Measurements from ENCODE around the gene KCTD2.

DNA sequence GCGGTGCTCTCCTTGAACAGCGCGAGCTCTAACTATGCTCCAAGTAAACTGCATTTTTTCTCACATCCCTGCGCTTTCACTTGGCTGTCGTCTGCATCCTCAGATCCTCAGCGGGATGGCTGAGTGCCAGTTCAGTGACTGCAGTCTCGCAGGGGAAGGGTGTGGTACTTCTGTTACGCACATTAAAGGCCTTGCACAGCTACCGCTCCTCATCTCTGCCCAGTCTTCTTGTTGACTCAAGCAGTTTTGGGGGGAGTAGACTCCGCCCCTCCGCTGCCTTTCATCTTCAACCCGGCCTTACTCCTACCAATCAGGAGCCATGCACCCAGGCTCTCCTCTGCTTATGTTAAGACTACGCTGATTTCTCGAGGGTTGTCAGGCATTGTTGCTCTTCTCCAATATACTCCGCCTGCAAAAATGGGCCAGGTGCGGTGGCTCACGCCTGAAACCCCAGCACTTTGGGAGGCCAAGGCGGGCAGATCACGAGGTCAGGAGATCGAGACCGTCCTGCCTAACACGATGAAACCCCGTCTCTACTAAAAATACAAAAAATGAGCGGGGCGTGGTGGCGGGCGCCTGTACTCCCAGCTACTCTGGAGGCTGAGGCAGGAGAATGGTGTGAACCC lies 10.3 kb upstream of the KCTD2 start:
- no peak for TF ChIP-seq MYC (CRISPR knock-in tag; IDR thresholded peaks at IDR 0.05; ENCODE audit: borderline replicate concordance)
- TF ChIP-seq TOPORS (CRISPR knock-in tag; IDR thresholded peaks at IDR 0.05), result no peak
- no peak for TF ChIP-seq FOXP1 (IDR thresholded peaks at IDR 0.05)
- no peak for TF ChIP-seq FOXP1 (CRISPR knock-in tag; IDR thresholded peaks at IDR 0.05)
- TF ChIP-seq, protein P1, sequence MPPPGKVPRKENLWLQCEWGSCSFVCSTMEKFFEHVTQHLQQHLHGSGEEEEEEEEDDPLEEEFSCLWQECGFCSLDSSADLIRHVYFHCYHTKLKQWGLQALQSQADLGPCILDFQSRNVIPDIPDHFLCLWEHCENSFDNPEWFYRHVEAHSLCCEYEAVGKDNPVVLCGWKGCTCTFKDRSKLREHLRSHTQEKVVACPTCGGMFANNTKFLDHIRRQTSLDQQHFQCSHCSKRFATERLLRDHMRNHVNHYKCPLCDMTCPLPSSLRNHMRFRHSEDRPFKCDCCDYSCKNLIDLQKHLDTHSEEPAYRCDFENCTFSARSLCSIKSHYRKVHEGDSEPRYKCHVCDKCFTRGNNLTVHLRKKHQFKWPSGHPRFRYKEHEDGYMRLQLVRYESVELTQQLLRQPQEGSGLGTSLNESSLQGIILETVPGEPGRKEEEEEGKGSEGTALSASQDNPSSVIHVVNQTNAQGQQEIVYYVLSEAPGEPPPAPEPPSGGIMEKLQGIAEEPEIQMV (CRISPR knock-in tag; IDR thresholded peaks at IDR 0.05; ENCODE audit: low read depth), result no peak
- TF ChIP-seq POLR2A (IDR thresholded peaks at IDR 0.05; ENCODE audit: insufficient read depth in 1 of 2, low read depth in 2 of 2, low read length in 2 of 2), result no peak
- TF ChIP-seq, protein P2, sequence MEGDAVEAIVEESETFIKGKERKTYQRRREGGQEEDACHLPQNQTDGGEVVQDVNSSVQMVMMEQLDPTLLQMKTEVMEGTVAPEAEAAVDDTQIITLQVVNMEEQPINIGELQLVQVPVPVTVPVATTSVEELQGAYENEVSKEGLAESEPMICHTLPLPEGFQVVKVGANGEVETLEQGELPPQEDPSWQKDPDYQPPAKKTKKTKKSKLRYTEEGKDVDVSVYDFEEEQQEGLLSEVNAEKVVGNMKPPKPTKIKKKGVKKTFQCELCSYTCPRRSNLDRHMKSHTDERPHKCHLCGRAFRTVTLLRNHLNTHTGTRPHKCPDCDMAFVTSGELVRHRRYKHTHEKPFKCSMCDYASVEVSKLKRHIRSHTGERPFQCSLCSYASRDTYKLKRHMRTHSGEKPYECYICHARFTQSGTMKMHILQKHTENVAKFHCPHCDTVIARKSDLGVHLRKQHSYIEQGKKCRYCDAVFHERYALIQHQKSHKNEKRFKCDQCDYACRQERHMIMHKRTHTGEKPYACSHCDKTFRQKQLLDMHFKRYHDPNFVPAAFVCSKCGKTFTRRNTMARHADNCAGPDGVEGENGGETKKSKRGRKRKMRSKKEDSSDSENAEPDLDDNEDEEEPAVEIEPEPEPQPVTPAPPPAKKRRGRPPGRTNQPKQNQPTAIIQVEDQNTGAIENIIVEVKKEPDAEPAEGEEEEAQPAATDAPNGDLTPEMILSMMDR (CRISPR knock-in tag; IDR thresholded peaks at IDR 0.05), result no peak; the same call in 1 of the 2 replicates
- TF ChIP-seq SP1 (IDR thresholded peaks at IDR 0.05), result no peak
- no peak for TF ChIP-seq SP1 (CRISPR knock-in tag; IDR thresholded peaks at IDR 0.05)
- TF ChIP-seq POLR2AphosphoS5 (IDR thresholded peaks at IDR 0.05; ENCODE audit: low read depth, low read length), result 0 out of 2 replicates have a peak, but pooled peaks have one; percentile 10
- TF ChIP-seq, protein P3, sequence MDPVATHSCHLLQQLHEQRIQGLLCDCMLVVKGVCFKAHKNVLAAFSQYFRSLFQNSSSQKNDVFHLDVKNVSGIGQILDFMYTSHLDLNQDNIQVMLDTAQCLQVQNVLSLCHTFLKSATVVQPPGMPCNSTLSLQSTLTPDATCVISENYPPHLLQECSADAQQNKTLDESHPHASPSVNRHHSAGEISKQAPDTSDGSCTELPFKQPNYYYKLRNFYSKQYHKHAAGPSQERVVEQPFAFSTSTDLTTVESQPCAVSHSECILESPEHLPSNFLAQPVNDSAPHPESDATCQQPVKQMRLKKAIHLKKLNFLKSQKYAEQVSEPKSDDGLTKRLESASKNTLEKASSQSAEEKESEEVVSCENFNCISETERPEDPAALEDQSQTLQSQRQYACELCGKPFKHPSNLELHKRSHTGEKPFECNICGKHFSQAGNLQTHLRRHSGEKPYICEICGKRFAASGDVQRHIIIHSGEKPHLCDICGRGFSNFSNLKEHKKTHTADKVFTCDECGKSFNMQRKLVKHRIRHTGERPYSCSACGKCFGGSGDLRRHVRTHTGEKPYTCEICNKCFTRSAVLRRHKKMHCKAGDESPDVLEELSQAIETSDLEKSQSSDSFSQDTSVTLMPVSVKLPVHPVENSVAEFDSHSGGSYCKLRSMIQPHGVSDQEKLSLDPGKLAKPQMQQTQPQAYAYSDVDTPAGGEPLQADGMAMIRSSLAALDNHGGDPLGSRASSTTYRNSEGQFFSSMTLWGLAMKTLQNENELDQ (CRISPR knock-in tag; IDR thresholded peaks at IDR 0.05; ENCODE audit: borderline replicate concordance), result no peak
- TF ChIP-seq, protein P4, sequence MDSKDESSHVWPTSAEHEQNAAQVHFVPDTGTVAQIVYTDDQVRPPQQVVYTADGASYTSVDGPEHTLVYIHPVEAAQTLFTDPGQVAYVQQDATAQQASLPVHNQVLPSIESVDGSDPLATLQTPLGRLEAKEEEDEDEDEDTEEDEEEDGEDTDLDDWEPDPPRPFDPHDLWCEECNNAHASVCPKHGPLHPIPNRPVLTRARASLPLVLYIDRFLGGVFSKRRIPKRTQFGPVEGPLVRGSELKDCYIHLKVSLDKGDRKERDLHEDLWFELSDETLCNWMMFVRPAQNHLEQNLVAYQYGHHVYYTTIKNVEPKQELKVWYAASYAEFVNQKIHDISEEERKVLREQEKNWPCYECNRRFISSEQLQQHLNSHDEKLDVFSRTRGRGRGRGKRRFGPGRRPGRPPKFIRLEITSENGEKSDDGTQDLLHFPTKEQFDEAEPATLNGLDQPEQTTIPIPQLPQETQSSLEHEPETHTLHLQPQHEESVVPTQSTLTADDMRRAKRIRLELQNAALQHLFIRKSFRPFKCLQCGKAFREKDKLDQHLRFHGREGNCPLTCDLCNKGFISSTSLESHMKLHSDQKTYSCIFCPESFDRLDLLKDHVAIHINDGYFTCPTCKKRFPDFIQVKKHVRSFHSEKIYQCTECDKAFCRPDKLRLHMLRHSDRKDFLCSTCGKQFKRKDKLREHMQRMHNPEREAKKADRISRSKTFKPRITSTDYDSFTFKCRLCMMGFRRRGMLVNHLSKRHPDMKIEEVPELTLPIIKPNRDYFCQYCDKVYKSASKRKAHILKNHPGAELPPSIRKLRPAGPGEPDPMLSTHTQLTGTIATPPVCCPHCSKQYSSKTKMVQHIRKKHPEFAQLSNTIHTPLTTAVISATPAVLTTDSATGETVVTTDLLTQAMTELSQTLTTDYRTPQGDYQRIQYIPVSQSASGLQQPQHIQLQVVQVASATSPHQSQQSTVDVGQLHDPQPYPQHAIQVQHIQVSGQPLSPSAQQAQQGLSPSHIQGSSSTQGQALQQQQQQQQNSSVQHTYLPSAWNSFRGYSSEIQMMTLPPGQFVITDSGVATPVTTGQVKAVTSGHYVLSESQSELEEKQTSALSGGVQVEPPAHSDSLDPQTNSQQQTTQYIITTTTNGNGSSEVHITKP (CRISPR knock-in tag; IDR thresholded peaks at IDR 0.05; ENCODE audit: low read depth), result no peak

Measured in HepG2 (cell line).